GM23338 (cell line): ENCODE measurements around the gene SDR39U1. TPM values are rescaled to one million over a fixed set of nuclear protein-coding genes. Genes with fewer than 3 reads are reported as not detected.

Experiments
- ATAC-seq: fragments of 200-7000 bp; cut with Tn5 transposase; 3 replicates; pipeline ENCODE4 v1.9.1; 2020
- DNase-seq: peaks from one replicate; pipeline ENCODE4 v3.0.0-alpha.2; 2015; ENCODE audit warnings: low spot score
- H2AFZ ChIP-seq: fragments of 200-600 bp; sonication (generic); 2 replicates; pipeline ENCODE4 v1.8.0; 2016; ENCODE audit warnings: antibody characterized with exemption, mild to moderate bottlenecking, moderate library complexity
- H3F3A ChIP-seq: fragments of 200-600 bp; sonication (generic); replicated peaks from 2 replicates; pipeline ENCODE4 v1.8.0; 2017; ENCODE audit warnings: antibody characterized with exemption, mixed run types, low read depth
- H3K27ac ChIP-seq: fragments of 200-600 bp; sonication (generic); 2 replicates; pipeline ENCODE4 v1.6.1; 2016; ENCODE audit warnings: low read depth
- H3K27me3 ChIP-seq: fragments of 200-600 bp; sonication (generic); 2 replicates; pipeline ENCODE4 v1.8.0; 2016; ENCODE audit warnings: mild to moderate bottlenecking, mixed run types, moderate library complexity; ENCODE audit not compliant: insufficient read depth
- H3K36me3 ChIP-seq: fragments of 200-600 bp; sonication (generic); 2 replicates; pipeline ENCODE4 v1.8.0; 2016; ENCODE audit warnings: mild to moderate bottlenecking; ENCODE audit not compliant: insufficient read depth
- H3K4me1 ChIP-seq: fragments of 200-600 bp; sonication (generic); 2 replicates; pipeline ENCODE4 v1.8.0; 2016; ENCODE audit warnings: mild to moderate bottlenecking, moderate library complexity; ENCODE audit not compliant: insufficient read depth
- H3K4me2 ChIP-seq: fragments of 200-600 bp; sonication (generic); 2 replicates; pipeline ENCODE4 v1.7.1; 2017; ENCODE audit warnings: mixed run types
- H3K4me3 ChIP-seq: fragments of 200-600 bp; sonication (generic); 2 replicates; pipeline ENCODE4 v1.6.1; 2016; ENCODE audit warnings: mixed run types
- H3K79me2 ChIP-seq: fragments of 200-600 bp; sonication (generic); replicated peaks from 2 replicates; pipeline ENCODE4 v1.8.0; 2017; ENCODE audit warnings: mild to moderate bottlenecking; ENCODE audit not compliant: insufficient read depth
- H3K9me2 ChIP-seq: fragments of 200-600 bp; sonication (generic); 2 replicates; pipeline ENCODE4 v1.8.0; 2017; ENCODE audit not compliant: insufficient read depth
- H4K20me1 ChIP-seq: fragments of 200-600 bp; sonication (generic); replicated peaks from 2 replicates; pipeline ENCODE4 v1.8.0; 2017; ENCODE audit warnings: mild to moderate bottlenecking; ENCODE audit not compliant: insufficient read depth
- H3K27ac Mint-ChIP-seq: 2 replicates; pipeline ENCODE4 v1.8.0; 2020; ENCODE audit warnings: inconsistent platforms, mild to moderate bottlenecking, moderate library complexity, mixed read lengths
- H3K27me3 Mint-ChIP-seq: 3 replicates; pipeline ENCODE4 v1.8.0; 2022; ENCODE audit warnings: low read depth, mild to moderate bottlenecking, moderate library complexity, mixed read lengths, inconsistent platforms; ENCODE audit not compliant: insufficient read depth, poor library complexity
- H3K36me3 Mint-ChIP-seq: 3 replicates; pipeline ENCODE4 v1.8.0; 2021; ENCODE audit warnings: low read depth, mild to moderate bottlenecking, inconsistent platforms, moderate library complexity, mixed read lengths
- H3K4me1 Mint-ChIP-seq: 3 replicates; pipeline ENCODE4 v1.8.0; 2020; ENCODE audit warnings: mild to moderate bottlenecking, inconsistent platforms, mixed read lengths
- H3K4me3 Mint-ChIP-seq: 3 replicates; pipeline ENCODE4 v1.8.0; 2021; ENCODE audit warnings: moderate library complexity, mild to moderate bottlenecking, inconsistent platforms, mixed read lengths
- H3K9me3 Mint-ChIP-seq: 3 replicates; pipeline ENCODE4 v1.8.0; 2020; ENCODE audit warnings: moderate library complexity, mild to moderate bottlenecking, inconsistent platforms, mixed read lengths
- polyA plus RNA-seq: library from polyadenylated mRNA; unstranded; fragments of >200 nt; fragmentation: Nextera tagmentation; extraction: Ambion mirVana; gene quantifications from 2 replicates; pipeline ENCODE4 v1.2.1, GENCODE V29; 2016
- total RNA-seq: library from RNA; depleted of rRNA; stranded (reverse); fragments of >200 nt; shearing (Covaris generic); gene quantifications from 2 replicates; pipeline ENCODE4 v1.2.3, GENCODE V29; 2014
- TF ChIP-seq, protein P1 (sequence below): fragments of 250-450 bp; sonication (Bioruptor Pico); IDR thresholded peaks from 2 replicates; pipeline ENCODE4 v1.5.0; 2020; ENCODE audit warnings: mild to moderate bottlenecking, moderate library complexity

The SDR39U1 gene
- total and polyA plus RNA-seq, 2 experiments from 2014 or later, result 22.9 to 66.5 TPM

DNA sequence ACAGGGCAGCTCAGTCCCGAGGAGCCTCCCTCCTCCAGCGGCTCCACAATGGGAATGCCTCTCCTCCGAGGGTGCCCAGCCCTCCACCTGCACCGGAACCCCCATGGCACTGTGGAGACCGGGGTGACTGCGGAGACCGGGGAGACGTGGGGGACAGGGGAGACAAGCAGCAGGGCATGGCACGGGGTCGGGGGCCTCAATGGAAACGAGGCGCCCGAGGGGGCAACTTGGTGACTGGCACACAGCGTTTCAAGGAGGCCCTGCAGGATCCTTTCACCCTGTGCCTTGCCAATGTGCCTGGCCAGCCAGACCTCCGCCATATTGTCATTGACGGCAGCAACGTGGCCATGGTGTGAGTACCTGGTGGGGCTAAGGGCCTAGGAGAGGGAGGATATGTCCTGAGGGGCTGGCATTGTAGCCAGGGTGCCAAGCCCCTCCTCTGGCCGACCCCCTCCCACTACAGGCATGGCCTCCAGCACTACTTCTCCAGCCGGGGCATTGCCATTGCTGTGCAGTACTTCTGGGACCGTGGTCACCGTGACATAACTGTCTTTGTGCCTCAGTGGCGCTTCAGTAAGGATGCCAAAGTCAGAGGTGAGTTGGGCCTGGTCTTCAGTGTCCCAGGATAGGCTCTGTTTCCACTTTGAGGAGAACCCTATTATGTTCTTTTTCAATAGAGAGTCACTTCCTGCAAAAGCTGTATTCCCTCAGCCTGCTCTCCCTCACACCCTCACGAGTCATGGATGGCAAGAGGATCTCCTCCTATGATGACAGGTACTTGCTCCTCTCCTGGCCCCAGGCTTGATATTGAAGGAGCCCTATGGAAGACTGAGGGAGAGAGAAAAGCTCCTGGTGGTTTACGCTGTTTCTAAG is 10.1 kb downstream of the SDR39U1 start:
- H3K36me3 ChIP-seq, result no peaks in the 10 kb centered on the region
- H3K27me3 ChIP-seq, result peaks cover 23% of the 10 kb centered on the region
- peaks cover 24% of the 10 kb centered on the region for H3K4me1 Mint-ChIP-seq
- ATAC-seq (no peak), DNase-seq (no peak)
- H3K79me2 ChIP-seq, result no peaks in the 10 kb centered on the region
- H4K20me1 ChIP-seq, result no peaks in the 10 kb centered on the region
- H3K27me3 Mint-ChIP-seq, result peaks cover 28% of the 10 kb centered on the region
- no peak overlapping the region for H3K27ac ChIP-seq
- H3F3A ChIP-seq, result peaks cover 11% of the 10 kb centered on the region
- H3K9me2 ChIP-seq, result no peaks in the 10 kb centered on the region
- H3K4me3 ChIP-seq, result no peak overlapping the region
- H3K36me3 Mint-ChIP-seq, result peaks cover 12% of the 10 kb centered on the region; the same call in 2 of the 3 replicates
- TF ChIP-seq, protein P1, sequence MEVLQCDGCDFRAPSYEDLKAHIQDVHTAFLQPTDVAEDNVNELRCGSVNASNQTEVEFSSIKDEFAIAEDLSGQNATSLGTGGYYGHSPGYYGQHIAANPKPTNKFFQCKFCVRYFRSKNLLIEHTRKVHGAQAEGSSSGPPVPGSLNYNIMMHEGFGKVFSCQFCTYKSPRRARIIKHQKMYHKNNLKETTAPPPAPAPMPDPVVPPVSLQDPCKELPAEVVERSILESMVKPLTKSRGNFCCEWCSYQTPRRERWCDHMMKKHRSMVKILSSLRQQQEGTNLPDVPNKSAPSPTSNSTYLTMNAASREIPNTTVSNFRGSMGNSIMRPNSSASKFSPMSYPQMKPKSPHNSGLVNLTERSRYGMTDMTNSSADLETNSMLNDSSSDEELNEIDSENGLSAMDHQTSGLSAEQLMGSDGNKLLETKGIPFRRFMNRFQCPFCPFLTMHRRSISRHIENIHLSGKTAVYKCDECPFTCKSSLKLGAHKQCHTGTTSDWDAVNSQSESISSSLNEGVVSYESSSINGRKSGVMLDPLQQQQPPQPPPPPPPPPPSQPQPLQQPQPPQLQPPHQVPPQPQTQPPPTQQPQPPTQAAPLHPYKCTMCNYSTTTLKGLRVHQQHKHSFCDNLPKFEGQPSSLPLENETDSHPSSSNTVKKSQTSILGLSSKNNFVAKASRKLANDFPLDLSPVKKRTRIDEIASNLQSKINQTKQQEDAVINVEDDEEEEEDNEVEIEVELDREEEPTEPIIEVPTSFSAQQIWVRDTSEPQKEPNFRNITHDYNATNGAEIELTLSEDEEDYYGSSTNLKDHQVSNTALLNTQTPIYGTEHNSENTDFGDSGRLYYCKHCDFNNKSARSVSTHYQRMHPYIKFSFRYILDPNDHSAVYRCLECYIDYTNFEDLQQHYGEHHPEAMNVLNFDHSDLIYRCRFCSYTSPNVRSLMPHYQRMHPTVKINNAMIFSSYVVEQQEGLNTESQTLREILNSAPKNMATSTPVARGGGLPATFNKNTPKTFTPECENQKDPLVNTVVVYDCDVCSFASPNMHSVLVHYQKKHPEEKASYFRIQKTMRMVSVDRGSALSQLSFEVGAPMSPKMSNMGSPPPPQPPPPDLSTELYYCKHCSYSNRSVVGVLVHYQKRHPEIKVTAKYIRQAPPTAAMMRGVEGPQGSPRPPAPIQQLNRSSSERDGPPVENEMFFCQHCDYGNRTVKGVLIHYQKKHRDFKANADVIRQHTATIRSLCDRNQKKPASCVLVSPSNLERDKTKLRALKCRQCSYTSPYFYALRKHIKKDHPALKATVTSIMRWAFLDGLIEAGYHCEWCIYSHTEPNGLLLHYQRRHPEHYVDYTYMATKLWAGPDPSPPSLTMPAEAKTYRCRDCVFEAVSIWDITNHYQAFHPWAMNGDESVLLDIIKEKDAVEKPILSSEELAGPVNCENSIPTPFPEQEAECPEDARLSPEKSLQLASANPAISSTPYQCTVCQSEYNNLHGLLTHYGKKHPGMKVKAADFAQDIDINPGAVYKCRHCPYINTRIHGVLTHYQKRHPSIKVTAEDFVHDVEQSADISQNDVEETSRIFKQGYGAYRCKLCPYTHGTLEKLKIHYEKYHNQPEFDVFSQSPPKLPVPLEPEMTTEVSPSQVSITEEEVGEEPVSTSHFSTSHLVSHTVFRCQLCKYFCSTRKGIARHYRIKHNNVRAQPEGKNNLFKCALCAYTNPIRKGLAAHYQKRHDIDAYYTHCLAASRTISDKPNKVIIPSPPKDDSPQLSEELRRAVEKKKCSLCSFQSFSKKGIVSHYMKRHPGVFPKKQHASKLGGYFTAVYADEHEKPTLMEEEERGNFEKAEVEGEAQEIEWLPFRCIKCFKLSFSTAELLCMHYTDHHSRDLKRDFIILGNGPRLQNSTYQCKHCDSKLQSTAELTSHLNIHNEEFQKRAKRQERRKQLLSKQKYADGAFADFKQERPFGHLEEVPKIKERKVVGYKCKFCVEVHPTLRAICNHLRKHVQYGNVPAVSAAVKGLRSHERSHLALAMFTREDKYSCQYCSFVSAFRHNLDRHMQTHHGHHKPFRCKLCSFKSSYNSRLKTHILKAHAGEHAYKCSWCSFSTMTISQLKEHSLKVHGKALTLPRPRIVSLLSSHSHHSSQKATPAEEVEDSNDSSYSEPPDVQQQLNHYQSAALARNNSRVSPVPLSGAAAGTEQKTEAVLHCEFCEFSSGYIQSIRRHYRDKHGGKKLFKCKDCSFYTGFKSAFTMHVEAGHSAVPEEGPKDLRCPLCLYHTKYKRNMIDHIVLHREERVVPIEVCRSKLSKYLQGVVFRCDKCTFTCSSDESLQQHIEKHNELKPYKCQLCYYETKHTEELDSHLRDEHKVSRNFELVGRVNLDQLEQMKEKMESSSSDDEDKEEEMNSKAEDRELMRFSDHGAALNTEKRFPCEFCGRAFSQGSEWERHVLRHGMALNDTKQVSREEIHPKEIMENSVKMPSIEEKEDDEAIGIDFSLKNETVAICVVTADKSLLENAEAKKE (CRISPR knock-in tag), result no peak
- no peak overlapping the region for H2AFZ ChIP-seq
- H3K4me2 ChIP-seq, result no peak overlapping the region
- no peak overlapping the region for H3K4me3 Mint-ChIP-seq
- H3K9me3 Mint-ChIP-seq, result no peaks in the 10 kb centered on the region
- peaks cover 19% of the 10 kb centered on the region for H3K4me1 ChIP-seq
- H3K27ac Mint-ChIP-seq, result no peak overlapping the region

DNA sequence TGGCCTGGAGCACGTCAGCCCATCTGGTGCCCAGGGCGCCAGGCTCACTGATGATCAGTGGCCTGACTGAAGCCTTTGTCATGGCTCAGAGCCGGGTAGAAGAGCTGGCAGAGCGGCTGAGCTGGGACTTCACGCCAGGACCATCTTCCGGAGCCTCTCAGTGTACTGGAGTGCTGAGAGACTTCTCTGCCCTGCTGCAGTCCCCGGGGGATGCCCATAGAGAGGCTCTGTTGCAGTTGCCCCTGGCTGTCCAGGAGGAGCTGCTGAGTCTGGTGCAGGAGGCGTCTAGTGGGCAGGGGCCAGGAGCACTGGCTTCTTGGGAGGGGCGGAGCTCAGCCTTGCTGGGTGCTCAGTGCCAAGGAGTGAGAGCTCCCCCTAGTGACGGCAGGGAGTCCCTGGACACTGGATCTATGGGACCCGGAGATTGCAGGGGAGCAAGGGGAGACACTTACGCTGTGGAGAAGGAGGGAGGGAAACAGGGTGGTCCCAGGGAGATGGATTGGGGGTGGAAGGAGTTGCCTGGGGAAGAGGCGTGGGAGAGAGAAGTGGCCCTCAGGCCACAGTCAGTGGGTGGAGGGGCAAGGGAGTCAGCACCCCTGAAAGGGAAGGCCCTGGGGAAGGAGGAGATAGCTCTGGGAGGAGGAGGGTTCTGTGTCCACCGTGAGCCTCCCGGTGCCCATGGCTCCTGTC is 10.9 kb downstream of the SDR39U1 start:
- peak; percentile 99 for DNase-seq
- no peaks in the 10 kb centered on the region for H3K79me2 ChIP-seq
- no peaks in the 10 kb centered on the region for H3K36me3 ChIP-seq
- peaks cover 26% of the 10 kb centered on the region for H3K27me3 ChIP-seq
- H3K27me3 Mint-ChIP-seq, result peaks cover 24% of the 10 kb centered on the region
- no peak overlapping the region for H3K27ac ChIP-seq
- H3K4me3 ChIP-seq, result peak overlapping the region; percentile 85; the same call in 1 of the 2 replicates
- H4K20me1 ChIP-seq, result no peaks in the 10 kb centered on the region
- peak overlapping the region; percentile 83 for H3K4me3 Mint-ChIP-seq
- peak; percentile 79 for ATAC-seq
- H3K9me2 ChIP-seq, result no peaks in the 10 kb centered on the region
- peaks cover 11% of the 10 kb centered on the region for H3F3A ChIP-seq
- H3K4me1 ChIP-seq, result peaks cover 19% of the 10 kb centered on the region
- H3K4me2 ChIP-seq, result peak overlapping the region; percentile 96; the same call in 1 of the 2 replicates
- peaks cover 24% of the 10 kb centered on the region for H3K4me1 Mint-ChIP-seq
- H3K9me3 Mint-ChIP-seq, result no peaks in the 10 kb centered on the region
- H2AFZ ChIP-seq, result no peak overlapping the region
- H3K36me3 Mint-ChIP-seq, result peaks cover 7% of the 10 kb centered on the region; the same call in 2 of the 3 replicates
- H3K27ac Mint-ChIP-seq, result no peak overlapping the region
- TF ChIP-seq, protein P1 (CRISPR knock-in tag), result peak; percentile 21; the same call in 1 of the 2 replicates
